GM19025 (cell line): Measurements from ENCODE around the gene TMEM106C.
"Not testable (repeated sequence)": the region's sequence is repeated elsewhere in the genome, so short reads cannot be mapped to it uniquely, and the experiment has no call there.

Experiments
- ATAC-seq: cut with Tn5 transposase; IDR thresholded peaks from one replicate; pipeline ENCODE4 v1.9.1; 2021; ENCODE audit warnings: mild to moderate bottlenecking, low read depth, moderate library complexity; ENCODE audit not compliant: unreplicated experiment

TMEM106C gene

DNA sequence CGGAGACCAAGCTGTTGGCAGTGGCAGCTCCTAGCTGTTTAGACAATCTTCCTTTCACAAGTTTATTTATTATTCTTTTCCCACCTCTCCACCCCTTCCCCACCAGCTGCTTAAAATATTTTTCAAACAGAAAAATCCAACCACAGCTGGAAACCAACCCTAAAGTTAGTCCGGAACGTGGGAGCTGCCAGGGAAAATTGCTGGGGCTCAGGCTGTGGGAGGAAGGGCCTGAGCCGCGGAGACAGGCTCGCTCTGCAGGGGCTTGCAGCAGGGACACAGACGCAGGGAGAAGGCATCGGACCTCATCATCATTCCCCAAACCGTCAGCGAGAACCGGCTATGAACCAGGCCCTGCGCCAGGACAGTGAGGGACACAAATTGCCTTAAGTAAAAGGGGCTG is 16.1 kb upstream of the TMEM106C start:
- no peak for ATAC-seq

DNA sequence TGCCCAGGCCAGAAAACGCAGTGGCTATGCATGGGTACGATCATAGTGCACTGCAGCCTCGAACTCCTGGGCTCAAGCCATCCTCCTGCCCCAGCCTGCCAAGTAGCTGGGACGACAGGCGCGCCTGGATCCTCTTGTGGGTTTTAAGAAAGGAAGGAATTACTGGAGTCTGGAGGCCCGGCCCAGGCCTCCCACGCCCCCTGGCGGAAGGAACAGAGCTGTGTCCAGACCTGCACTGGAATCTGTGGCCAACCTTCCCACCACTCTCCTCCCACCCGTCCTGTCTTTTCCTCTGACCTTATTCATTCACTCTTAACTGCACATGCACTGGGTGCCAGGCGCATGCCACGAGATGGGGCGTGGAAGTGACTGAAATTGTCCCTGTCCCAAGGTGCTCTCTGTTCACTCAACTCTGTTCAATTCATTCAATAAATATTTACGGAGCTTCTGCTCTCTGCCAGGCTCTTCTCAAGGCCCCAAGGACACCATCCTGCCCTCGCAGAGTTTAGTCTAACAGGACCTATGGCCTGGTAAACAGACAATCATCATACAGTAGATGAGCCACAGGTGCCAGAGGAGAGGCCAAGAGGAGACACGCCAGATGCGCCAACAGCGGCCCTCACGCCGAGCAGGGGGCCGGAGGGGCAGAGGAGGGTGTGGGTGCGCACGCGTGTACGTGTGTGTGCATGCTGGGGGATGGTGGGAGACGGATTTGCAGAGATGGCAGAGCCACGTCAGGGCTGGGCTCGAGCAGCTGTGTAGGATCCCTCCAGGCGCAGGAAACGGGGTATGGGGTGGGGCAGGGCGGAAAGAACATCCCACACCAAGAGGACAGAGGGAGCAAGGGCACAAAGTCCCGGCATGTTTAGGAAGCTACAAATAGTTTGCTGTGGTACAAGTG is 13.7 kb upstream of the TMEM106C start:
- no peak for ATAC-seq

DNA sequence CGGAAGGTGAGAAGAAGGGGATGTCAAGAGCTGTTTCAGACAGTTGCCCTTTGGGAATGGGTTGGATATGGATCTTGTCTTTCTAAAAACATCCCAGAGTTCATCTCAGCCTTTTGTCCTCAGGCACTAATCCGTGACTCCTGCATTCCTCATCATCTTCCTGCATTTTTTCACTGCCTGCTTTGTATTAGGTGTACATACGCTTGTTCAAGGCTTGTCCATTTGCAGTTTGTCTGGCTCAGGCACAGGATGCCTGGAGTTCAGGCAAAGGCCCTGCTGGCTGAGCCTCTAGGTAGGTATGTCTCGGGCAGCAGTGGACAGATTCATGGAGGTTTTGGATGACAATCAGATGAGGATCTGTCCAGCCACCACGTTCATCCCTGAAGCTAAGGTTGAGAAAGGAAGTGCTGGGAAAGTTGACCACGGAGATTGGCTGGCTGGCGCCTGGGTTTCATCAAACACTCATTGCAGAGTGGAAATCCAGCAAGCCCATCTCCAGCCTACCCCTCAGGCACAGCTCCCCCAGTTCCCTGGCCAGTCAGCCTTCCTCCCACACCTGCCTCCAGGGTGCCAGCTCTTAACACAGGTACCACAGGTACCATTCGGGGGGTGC is 12.4 kb upstream of the TMEM106C start:
- ATAC-seq: no peak

DNA sequence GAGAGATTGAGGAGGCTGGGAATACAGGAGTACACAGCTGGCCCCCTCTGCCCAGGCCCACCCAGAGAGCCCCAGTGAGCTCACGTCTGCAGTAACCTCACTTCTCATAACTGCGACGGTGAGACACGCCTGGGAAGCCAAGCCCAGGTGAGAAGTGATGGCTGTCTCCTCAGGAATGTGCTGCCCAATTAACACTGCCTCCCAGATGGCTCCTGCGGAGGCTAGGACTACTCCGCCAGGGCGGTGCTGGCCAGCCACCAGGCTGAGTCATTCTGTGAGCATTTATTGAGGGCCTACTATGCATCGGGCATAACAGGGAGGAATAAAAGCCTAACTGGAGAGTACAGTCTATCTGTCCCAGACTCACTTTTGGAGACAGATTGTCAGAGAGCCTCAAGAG is 9.3 kb upstream of the TMEM106C start:
- no peak for ATAC-seq

DNA sequence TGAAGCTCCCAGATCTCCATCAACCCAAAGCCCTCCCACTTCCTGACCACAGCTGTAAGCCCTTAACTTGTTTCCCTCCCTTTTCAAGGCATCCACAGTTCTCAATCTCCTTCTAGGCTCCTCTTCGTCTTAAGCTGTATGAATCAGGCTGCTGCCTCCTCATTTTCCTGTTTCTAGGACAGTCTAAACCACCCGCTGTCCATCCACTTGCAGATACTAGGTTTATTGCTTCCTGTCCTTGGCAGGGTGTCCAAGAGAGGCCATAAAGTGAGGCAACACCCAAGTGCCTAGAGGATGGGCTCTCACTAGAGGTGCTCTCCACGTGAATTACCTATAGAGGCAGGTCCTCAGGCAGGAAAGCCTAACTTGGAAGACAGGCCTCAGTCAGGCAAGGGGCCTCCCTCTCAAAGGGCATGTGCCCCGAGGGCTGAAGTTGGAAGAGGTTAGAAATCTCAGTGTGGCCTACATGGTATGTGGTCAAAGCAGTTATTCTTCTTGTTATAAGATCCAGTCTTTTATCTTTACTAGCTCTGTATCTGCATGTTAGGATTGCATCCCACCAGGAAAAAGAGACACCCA is 8.8 kb upstream of the TMEM106C start:
- no peak for ATAC-seq

DNA sequence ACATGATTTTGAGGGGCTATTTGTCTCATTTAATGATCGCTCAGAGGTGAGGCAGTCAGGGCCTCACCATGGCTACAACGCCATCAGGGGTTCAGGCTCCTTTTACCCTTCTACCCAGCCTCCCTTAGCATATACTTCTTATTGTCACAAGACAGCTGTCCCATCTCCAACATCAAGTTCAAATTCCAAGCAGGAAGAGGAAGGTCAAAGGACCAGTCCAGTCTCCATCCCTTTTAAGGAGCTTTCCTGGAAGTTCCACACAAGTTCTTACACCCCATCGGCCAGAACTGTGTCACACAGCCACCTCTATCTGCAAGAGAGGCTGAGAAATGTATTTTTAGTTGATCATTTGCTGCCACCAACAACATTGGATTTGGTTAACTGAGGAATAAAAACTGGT is 8.3 kb upstream of the TMEM106C start:
- no peak for ATAC-seq

DNA sequence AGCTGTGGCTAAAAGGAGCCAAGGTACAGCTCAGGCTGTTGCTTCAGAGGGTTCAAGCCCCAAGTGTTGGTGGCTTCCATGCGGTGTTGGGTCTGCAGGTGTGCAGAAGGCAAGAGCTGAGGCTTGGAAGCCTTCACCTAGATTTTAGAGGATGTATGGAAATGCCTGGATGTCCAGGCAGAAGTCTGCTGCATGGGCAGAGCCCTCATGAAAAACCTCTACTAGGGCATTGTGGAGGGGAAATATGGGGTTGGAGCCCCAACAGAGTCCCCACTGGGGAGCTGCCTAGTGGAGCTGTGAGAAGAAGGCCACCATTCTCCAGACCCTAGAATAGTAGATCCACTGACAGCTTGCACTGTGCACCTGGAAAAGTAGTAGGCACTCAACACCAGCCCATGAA is 5.7 kb upstream of the TMEM106C start:
- not testable (repeated sequence) for ATAC-seq

DNA sequence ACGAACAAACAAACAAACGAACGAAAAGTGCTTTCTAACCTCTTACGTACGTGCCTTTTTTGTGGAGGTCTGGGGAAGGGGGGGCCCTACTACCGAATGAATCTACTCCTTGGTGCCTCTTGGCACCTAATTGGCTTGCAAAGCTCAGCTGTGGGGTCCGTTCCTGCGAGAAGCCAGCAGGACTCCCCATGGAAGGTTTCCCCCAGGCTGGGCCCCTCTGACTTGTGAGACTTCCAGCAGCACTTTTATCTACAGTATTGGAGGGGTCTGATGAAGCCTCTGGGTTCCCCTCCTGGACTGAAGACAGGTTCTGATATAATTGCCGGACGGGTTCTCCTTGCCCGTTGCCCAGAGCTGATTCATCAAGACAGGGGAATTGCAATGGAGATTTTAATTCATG is 1.2 kb upstream of the TMEM106C start:
- no peak for ATAC-seq

DNA sequence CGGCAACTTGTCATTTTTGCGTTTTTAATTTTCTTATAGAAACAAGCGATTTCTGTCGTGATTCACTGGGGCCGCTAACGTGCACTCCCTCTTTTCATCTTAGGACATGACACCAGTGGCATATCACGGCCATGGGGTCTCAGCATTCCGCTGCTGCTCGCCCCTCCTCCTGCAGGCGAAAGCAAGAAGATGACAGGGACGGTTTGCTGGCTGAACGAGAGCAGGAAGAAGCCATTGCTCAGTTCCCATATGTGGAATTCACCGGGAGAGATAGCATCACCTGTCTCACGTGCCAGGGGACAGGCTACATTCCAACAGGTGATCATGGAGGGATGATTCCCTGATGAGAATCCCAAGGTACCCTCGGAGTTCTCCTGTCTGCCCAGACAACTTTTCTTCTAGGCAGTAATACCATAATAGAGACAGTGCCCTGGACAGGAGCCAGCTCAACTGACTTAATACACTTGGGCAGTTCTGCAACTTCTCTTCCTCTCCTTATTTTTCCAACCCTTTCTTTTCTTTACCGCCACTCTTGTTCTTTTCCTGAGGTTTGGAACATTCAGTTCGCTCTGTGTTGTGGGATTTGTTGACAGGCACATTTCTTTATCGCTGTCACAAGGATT is 821 bp downstream of the TMEM106C start:
- ATAC-seq: no peak

DNA sequence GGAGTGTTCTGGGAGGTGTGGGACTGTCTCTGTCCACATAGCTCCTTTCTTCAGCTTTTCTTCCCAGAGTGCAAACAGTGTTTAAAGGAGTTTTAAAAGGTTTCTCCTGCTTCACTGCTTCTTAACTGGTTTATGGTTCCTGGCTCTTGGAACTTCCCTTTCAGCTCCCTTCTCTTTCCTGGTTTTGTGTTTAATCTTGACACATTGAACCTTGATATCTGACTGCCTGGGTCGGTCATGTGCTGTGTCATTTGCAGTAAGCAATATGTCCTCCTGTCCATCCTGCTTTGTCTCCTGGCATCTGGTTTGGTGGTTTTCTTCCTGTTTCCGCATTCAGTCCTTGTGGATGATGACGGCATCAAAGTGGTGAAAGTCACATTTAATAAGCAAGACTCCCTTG is 2.2 kb downstream of the TMEM106C start:
- no peak for ATAC-seq

DNA sequence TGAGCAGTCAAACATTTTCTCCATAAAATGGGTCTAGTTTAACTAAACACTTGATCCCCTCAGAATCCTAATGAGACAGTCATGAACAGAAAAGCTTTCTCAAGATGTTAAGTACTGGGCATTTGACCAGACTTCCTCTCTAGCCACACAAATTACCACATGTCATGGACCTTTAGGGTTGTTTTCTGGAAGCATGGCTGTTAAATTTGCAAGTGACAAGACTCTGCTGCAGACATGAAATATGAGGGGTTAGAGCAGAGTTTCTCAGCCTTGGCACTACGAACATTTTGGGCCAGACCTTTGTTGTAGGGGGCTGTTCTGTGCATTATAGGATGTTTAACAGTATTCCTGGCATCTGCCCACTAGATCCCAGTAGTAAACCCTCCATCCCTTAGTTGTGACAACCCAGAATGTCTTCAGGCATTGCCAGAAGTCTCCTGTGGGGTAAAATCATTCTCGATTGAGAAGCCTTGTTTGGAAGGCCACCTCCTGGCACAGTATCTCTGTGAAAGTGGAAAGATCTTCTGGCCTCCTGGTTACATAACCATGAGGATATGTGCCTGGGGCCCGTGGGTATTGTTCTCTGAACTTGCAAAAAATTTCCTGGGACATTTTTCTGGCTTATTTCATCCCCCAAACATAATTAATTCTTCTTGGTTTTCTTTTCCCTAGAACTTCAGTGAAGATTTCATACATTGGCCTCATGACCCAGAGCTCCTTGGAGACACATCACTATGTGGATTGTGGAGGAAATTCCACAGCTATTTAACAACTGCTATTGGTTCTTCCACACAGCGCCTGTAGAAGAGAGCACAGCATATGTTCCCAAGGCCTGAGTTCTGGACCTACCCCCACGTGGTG is 4.3 kb downstream of the TMEM106C start:
- no peak for ATAC-seq

DNA sequence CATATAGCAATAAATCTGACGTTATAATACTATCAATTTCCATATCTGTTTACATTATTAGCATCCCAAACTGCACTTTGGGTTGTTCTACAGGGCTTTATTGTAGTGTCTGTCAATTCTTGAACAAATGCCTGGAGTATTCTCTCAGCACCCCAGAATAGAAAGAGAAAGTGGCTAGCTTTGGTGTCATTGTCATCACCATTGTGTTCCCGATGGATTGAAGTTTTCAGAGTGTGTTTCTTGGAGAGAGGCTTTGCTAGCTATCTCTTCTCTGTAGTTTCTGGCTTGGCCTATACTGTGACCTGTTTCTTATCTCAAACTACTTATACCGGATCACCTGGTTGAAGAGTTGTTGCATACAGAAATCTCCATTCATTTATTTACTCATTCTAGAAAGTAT is 6.4 kb downstream of the TMEM106C start:
- no peak for ATAC-seq

DNA sequence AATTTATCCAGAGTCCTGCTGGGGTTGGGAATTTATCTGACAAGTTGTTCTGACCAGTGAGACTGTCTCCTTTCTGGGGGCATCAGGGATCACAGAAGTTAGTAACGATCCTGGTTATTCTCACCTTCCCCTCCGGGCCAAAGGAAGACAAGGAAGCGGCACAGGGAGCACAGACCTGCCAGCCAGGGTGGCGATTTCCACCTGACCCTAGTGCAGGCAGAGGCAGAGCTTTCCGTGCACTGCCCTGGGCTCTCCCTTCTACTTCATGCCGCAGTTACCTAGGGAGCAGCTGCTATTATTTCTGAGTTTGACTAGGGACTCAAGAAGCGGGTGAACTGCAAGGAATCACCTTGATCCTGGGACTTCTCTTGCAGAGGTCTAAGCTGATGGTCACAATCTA is 7.4 kb downstream of the TMEM106C start:
- no peak for ATAC-seq

DNA sequence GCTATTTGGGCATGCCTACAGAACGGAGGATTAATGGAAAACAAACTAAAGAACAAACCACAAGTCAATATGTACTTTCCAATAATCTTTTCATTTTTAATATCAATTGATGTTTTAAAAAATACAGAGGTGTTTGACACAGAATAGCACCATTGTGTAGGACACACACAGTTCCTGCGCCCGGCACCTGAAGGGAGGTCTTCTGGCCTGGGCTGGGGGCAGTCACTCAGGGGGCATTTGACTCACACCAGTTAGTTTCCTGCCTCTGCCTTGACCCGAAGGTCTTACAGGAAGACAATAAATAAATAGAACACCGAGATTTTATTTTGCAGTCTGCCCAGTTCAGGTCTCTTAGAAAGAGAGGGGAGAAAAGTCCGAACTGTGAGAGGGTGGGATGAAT is 9.5 kb downstream of the TMEM106C start:
- no peak for ATAC-seq

DNA sequence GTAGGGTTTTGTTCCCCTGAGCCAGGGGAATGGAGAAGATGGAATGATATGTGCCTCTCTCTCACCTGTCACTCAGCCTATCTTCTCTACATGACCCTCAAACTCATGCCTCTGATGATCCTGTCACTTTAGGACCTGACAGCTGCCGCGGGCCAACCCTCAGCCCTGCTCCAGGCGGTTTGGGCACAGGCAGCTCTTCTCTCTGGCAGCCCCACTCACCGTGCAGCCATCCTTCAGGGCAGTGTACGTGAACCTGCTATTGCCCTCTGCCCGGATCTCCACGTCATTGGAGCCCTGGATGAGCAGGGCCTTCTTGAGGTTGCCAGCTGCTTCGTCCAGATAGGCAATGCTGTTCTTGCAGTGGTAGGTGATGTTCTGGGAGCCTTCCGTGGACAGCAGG is 10.5 kb downstream of the TMEM106C start:
- ATAC-seq: no peak

DNA sequence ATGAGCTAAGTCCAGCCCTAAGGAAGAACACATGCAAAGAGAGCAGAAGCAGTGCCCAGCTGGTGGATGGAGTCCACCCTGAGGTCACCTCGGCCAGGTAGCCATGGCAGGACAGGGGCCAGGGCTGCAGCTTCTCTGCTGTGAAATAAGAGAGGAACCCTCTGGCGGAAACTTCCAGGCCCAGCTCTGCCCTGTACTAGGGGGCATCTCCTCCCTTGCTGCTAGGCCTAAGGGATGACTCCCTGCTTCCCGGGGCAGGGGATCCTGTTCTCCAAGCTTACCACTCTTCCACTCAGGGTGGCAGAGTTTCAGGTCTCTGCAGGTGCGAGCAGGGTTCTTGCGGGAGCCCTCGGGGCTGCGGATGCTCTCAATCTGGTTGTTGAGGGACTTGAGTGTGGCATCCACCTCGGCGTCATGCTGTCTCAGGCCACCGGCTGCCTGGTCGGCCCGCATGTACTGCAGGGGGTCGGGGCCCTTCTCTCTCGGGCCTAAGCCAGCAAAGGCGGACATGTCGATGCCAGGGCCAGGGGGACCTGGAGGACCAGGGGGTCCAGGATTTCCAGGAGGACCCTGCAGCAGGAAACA is 11.7 kb downstream of the TMEM106C start:
- no peak for ATAC-seq

DNA sequence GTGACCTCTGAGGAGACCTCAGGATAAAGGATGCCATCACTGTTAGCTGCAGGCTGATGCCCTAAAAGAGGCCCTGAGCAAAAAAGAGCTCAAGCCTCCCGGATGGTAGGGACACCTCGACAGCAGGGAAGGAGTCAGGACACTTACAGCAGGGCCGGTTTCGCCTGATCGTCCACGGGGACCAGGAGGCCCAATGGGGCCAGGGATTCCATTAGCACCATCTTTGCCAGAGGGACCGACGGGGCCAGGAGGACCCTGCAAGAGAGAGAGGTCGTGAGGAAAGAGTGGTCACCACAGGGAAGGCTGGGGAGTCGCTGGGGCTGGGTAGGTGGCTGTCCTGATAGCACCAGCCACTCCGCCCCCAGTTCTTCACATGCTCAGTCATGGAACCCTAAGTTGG is 12.4 kb downstream of the TMEM106C start:
- ATAC-seq: no peak

DNA sequence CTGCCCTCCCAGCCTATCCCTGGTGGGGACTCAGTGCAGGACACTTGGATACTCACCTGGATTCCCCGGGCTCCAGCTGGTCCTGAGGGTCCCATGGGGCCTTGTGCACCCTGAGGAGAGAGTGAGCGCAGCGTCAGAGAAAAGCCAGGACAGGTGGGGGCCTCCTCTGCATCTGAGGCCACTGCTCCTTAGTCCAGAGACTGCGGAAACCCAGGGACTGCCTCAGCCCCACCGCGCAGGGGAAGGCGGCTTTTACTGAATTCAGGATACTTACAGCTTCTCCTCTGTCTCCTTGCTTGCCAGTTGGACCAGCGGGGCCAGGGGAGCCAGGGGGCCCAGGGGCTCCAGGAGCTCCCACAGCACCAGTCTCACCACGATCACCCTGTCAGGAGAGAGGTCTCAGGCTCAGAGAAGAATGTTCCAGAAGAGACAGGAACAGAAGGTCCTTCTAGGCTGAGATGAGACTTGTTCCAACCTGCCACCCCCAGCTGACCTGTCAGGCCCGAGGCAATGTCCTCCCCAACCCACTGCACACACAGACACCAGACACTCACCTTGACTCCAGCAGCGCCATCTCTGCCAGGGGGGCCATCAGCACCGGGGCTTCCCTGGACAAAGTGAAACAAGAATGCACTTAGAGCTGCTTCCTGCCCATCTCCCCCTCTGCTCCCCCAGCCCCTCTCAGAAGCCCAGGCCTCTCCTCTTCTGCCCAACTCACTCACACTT is 13.8 kb downstream of the TMEM106C start:
- ATAC-seq: no peak

DNA sequence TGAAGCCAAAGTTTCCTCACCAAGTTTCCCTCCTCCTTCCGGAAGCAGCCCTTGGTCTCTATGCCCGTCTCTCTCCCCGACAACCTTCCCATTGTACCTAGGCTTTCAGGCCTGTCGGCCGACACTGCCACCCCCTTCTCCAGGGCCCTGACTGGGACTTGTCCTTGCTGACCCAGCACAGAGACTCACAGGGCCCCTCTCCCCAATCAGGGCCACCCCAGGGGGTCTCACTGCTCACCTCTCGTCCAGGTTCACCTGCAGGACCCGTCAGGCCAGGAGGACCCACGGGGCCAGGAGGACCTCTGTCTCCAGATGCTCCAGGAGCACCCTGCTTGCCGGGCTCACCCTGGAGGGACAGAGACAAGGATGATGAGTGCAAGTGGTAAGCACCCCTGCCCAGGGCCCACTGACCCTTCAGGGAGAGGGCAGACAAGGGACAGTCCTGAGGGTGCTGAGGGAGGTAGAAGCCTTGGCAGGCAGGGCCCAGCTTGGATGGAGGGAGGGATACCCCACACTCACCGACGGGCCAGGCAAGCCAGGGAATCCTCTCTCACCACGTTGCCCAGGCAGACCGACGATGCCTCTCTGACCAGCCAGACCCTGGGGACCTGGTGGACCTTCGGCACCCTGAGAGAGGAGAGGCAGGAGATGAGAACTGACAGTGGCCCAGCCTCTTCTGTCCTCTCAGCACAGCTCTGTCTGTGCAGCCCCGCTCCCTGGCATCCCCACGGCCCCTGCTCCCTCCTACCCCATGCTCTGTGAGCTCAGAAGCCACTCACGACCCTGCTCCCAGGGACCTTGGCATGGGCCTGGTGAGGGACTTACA is 14.6 kb downstream of the TMEM106C start:
- no peak for ATAC-seq
